GM10248 (cell line): ENCODE measurements around the gene ANKRD29.

ENCODE experiments used
- CTCF ChIA-PET: fragments of 300-600 bp; sonication (Branson Sonifier 250); formaldehyde crosslinking; extraction: SDS; loops from one replicate; lab custom pipeline; 2021; ENCODE audit warnings: antibody characterized with exemption; lab: Yijun Ruan, JAX
- POLR2A ChIA-PET: fragments of 350-650 bp; sonication (Branson Sonifier 250); formaldehyde crosslinking; extraction: SDS; loops from one replicate; lab custom pipeline; 2020; ENCODE audit warnings: antibody characterized with exemption; lab: Yijun Ruan, JAX
- DNase-seq: peaks from one replicate; pipeline ENCODE4 v3.0.0; 2012; ENCODE audit errors: extremely low spot score
- TF ChIP-seq, protein P1 (sequence below): IDR thresholded peaks from 2 replicates; pipeline ENCODE4 v1.5.1; 2012; ENCODE audit warnings: mild to moderate bottlenecking, low read depth; ENCODE audit errors: extremely low read depth, missing control alignments, control extremely low read depth

ANKRD29 gene

DNA sequence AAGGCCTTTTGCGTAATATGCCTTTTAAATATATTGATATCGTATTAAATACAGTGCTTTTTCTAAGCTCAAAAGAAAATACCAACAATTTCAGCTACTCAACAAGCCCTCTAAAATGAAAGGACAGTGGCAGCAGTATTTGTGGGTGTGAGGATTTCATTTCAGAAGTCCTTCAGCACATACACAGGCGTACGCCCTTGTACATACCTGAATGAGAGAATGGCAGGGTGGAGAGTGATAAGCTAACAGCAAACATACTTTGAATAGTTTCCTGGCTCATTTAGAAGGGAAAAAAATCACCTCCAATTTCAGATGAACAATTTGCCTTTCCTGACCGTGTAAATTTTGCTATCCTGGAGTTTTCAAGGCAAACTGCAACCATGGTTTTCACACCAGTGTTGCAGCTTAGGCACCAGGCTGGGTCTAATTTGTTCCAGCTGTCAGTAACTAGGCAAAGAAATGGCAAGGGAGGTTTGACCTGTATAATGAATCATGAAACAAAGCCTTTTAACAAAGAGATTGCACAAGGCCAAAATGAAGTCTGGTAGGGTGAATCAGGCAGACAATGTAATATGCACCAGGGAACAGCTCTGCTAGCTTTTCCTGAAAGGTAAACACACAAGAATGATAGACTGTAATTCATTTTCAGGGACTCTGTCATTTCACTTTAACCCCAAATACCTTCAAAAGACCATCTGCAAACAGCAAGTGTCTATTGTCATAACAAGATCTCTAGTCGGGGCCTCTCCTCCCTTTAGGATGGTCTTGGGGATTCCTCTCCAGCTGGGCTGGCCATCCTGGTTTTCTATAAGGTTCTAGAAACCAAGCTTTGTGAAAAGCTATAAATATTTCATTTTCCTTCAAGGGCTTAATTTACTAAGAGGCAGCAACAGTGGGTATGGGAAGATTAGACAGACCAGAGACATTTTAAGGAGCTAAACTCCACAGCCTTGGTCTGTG is 11.5 kb downstream of the ANKRD29 start:
- DNase-seq, result no peak
- ChIA-PET POLR2A (no interaction called here), CTCF (interaction anchor here (1.2 to 1.7 kb wide), 2 partner anchors 14 to 29 kb away, joined by 3 to 6 read pairs; no protein-coding TSS in a partner anchor)
- TF ChIP-seq, protein P1, sequence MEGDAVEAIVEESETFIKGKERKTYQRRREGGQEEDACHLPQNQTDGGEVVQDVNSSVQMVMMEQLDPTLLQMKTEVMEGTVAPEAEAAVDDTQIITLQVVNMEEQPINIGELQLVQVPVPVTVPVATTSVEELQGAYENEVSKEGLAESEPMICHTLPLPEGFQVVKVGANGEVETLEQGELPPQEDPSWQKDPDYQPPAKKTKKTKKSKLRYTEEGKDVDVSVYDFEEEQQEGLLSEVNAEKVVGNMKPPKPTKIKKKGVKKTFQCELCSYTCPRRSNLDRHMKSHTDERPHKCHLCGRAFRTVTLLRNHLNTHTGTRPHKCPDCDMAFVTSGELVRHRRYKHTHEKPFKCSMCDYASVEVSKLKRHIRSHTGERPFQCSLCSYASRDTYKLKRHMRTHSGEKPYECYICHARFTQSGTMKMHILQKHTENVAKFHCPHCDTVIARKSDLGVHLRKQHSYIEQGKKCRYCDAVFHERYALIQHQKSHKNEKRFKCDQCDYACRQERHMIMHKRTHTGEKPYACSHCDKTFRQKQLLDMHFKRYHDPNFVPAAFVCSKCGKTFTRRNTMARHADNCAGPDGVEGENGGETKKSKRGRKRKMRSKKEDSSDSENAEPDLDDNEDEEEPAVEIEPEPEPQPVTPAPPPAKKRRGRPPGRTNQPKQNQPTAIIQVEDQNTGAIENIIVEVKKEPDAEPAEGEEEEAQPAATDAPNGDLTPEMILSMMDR, result no peak

DNA sequence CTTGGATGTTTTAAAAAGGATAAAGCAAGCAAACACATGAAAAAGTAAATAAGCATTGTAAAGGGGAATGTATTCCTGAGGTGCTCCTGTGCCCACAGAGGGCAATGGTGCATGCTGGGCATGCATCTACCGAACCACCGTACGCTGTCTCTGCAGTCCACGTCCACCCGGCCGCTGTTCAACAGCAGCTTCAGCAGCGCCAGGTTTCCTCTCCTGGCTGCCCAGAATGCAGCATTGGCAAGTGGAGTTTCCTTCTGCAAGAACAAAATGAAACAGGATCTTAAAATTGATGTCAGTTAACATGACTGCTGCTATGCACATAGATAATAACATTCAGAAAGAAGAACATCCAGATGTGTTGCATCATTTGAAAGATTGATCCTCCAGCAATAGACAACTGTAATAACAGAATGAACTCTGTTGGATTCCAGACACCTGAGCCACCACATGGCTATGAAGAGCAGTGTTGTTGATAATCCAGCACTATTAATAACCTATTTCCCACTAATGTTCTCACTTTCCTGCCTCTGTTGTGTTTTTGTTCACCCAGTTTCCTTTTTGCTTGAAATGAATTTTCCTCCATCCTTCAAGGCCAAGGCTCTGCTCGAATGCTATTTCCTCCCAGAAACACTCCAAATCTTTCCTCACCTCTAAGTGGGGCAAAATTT is 13.6 kb downstream of the ANKRD29 start:
- ChIA-PET CTCF (no interaction called here), POLR2A (no interaction called here)
- TF ChIP-seq, protein P1, result no peak
- no peak for DNase-seq

DNA sequence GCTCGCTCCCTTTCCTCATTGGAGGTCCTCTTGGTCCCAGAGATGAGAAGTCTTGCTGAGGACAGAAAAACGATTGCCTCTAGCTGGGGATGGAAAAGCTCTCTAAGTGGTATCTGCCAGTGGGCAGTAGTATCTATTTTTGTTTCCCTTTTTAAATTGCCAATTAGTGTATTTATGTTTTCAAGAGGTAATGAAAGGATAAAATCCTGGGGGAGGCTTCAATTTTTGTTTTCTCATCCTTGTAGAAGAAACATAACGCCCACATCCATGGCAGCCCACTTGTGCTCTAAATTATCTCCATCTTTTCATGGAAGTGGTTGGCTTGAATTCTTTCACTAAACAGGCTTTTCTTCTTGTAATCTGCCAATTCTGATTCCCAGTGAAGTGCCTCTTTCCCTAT is 14.3 kb downstream of the ANKRD29 start:
- CTCF ChIA-PET, result no interaction called here

DNA sequence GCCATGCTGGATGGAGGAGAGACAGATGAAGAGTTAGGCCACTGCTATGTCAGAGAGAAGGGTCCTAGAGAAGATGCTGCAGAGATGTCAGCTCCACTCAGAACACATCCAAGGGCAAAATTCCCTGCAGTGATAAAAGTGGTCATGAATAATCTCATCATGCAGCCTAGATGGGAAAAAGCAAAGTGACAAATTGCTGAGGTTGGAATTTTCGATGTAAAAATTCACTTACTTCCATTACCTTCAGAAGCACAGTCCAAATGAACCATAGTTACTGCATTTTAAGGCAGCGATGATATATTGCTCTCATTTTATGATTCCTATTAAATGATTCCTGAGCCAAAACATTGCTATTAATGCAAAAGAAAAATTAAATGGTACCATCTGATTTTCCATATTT is 16.4 kb downstream of the ANKRD29 start:
- DNase-seq, result no peak
- TF ChIP-seq, protein P1, result no peak
- POLR2A ChIA-PET, result no interaction called here
- CTCF ChIA-PET, result interaction anchor here (1.3 kb wide), 1 partner anchor 8 kb away, joined by 3 read pairs; no protein-coding TSS in a partner anchor

More for the DNA sequence above, 14.3 kb downstream of the ANKRD29 start:
- POLR2A ChIA-PET, result no interaction called here
- no peak for DNase-seq
- TF ChIP-seq, protein P1, result no peak

DNA sequence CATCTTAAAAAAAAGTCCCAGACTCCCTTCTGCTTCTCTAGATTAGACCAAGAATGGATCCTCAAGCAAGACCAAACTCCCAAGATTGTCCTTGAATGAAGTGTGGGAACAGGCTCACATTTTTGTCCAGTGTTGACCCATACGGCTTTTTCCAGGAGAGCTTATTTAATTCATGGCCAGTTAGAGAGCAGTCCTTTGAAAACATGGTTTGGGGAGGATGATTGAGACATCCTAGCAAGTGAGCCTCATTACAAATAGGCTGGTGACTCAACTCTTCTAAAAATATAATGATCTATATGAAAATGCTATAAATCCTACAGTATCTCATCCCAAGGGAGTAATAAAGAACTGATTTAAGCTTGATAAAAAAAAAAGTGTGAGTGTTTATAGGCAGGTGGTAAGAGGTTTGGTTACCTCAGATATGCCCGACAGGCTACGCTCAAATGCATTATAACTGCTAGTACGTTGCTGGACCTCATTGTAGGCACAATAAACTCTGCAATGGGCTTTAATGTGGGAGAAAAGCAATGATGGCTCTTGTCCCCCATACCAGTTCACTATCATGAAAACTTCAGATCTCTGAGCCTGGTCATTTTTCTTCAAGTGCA is 17.0 kb downstream of the ANKRD29 start:
- TF ChIP-seq, protein P1, result no peak
- ChIA-PET POLR2A (no interaction called here), CTCF (interaction anchor here (1.3 kb wide), 1 partner anchor 9 kb away, joined by 3 read pairs; no protein-coding TSS in a partner anchor)
- no peak for DNase-seq

DNA sequence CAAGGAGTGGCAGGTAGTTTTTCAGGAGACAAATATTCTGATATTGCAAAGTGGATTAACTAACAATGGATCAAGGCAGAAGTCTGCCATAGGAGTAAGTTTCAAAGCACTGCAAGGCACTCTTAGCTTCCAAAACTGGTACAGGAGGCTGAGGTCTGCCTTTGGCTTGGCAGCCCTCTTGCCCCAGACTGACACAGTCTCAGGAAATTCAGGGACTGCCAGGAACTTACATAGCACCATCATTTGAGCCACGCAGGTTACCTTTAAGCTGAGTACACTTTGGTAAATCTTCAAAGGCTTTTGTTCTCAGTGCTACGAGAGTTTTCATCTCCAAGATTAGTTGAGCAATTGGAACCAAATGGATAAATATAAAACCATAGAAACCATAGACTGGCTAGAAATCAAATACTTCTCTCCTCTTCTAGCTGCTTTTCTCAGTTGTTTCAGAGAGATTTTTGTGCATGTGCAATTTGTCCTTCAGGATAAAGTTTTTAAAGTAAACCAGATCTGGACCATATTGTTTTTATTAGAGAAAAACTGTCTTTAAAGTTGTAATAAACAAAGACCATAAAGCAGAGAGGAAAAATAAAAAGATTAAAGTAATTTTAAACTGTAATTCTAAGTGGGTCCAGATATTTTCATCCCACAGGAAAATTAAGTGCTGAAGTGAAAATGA is 18.8 kb downstream of the ANKRD29 start:
- CTCF ChIA-PET, result no interaction called here
- POLR2A ChIA-PET, result no interaction called here
- no peak for DNase-seq
- TF ChIP-seq, protein P1, result no peak
